Right lobe of liver (tissue), 4 donors: ENCODE measurements around the gene SEC62.

ENCODE experiments used
- POLR2A ChIP-seq: fragments of 450-650 bp; IDR thresholded peaks from one replicate; pipeline ENCODE4 v1.6.1; 2017; ENCODE audit warnings: antibody characterized with exemption, mild to moderate bottlenecking
- TF ChIP-seq, protein P1 (sequence below), 4 donors: fragments of 200-600 bp in 3 of 4; fragments of 450-650 bp in 1 of 4; IDR thresholded peaks; one replicate each; pipeline versions ENCODE4 v1.5.1 to v1.8.0; 2016 to 2022; ENCODE audit warnings: antibody characterized with exemption in 4 of 4, mild to moderate bottlenecking in 2 of 4
- donor health status: DM: no; HTN: no; CAD: no.
- donor health status: DM: no; HTN: no; CAD: no.
- donor health status: DM: no; HTN: yes; CAD: no.

DNA sequence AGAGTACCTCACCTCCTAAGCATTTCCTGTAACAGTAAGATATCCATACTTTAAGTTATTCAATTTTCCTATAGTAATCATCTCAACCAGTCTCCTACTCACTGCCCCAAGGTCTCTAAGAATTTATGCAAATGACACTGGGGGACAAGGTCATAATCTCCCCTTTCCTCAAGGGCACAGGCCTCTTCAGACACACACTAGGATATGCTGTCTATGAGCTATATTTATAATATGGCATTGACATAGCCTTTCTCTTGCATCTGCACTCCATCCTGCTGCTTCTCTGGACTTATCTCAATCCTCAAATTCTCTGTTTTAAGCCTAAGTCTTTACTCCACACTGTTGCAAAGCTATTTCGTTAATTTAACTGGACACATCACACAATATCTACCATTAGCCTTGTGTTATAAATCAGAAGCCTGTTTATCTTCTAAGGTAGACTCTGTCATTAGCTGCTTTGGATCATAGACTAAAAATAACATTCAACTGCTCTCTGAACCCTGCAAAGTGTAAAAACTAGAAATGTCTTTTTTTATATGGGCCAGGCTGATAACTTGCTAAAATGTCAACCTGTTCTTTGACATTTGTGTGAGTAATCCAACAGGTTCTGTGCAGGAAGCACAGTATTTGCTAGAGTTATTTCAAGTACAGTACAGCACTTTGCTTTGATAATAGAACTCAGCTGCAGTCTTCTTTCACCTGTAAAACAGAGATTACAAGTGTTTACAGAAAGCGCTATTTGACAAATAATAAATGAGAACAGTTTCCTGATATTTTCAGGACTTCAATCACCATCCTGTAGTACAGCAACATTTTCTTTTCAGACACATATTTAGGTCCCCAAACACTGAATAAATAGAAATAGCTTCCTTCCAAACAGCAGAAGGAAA is 17.8 kb upstream of the SEC62 start:
- TF ChIP-seq, protein P1, sequence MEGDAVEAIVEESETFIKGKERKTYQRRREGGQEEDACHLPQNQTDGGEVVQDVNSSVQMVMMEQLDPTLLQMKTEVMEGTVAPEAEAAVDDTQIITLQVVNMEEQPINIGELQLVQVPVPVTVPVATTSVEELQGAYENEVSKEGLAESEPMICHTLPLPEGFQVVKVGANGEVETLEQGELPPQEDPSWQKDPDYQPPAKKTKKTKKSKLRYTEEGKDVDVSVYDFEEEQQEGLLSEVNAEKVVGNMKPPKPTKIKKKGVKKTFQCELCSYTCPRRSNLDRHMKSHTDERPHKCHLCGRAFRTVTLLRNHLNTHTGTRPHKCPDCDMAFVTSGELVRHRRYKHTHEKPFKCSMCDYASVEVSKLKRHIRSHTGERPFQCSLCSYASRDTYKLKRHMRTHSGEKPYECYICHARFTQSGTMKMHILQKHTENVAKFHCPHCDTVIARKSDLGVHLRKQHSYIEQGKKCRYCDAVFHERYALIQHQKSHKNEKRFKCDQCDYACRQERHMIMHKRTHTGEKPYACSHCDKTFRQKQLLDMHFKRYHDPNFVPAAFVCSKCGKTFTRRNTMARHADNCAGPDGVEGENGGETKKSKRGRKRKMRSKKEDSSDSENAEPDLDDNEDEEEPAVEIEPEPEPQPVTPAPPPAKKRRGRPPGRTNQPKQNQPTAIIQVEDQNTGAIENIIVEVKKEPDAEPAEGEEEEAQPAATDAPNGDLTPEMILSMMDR (IDR thresholded peaks at IDR 0.05) = no peak
- TF ChIP-seq POLR2A = no peak
